GM21825 (cell line): ENCODE results near the gene GREB1L.
"Not testable (repeated sequence)": the region's sequence is repeated elsewhere in the genome, so short reads cannot be mapped to it uniquely, and the experiment has no call there.

Experiments used
- ATAC-seq: cut with Tn5 transposase; IDR thresholded peaks from one replicate; pipeline ENCODE4 v1.9.1; 2021; ENCODE audit warnings: mild to moderate bottlenecking, moderate library complexity; ENCODE audit not compliant: unreplicated experiment

The GREB1L gene

GRCh38 chr18:21303895-21304294 is 61.9 kb downstream of the GREB1L start:
- no peak for ATAC-seq

- no peak for ATAC-seq
These were observed 63.6 kb downstream of the GREB1L start for GRCh38 chr18:21305621-21306020.

DNA sequence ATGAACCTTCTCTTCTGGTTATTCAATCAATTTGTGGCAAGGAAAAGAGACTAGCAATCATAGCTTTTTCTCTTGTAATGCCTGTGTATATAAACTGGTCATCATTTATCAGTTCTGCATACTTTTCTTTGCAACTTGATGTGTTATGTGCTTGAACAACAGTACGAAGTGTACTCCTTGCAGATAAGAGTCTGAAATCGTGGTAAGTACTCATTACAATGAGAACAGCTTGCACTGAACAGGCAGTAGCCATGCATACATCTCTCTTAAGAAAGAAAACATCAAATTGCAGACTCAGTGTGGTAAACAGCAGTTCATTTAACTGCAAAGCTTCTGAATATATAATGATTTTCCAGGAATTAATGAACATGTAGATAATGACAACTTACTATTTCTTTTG is 64.3 kb downstream of the GREB1L start:
- no peak for ATAC-seq

DNA sequence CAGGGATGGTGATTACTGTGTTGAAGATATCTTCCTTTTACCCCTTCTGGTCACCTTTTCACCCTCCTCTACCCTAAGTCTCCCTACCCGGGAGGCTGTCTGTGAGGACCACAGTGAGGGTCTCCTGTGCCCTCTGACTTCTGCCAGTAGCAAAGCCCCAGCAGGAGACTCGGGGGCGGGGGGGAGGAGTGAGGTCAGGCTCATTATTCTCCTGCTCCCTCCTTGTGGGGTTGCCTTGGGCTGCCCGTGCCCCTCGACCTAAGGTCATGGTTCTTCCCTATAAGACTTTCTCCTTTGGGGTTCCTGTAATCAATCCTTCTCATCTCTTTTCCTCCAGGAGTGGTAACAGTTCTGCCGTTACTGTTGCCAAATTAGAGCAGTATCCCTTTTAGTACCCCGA is 65.5 kb downstream of the GREB1L start:
- no peak for ATAC-seq

- no peak for ATAC-seq
These were observed 67.2 kb downstream of the GREB1L start for GRCh38 chr18:21309248-21309647.

- not testable (repeated sequence) for ATAC-seq
These were observed 69.9 kb downstream of the GREB1L start for GRCh38 chr18:21311980-21312379.

- no peak for ATAC-seq
These were observed 71.5 kb downstream of the GREB1L start for GRCh38 chr18:21313576-21313975.

GRCh38 chr18:21314724-21315123 is 72.7 kb downstream of the GREB1L start:
- ATAC-seq: no peak

DNA sequence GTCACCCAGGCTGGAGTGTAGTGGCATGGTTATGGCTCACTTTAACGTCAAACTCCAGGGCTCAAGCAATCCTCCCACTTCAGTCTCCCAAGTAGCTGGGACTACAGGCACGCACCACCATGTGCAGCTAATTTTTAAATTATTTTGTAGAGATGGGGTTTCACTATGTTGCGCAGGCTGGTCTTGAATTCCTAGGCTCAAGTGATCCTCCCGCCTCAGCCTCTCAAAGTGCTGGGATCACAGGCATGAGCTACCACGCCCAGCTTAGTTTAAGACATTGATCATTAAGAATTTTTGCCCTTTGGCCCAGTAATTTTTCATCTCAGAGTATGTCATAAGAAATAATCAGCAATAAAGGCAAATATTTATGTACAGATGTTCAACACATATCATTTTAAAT is 73.1 kb downstream of the GREB1L start:
- not testable (repeated sequence) for ATAC-seq

DNA sequence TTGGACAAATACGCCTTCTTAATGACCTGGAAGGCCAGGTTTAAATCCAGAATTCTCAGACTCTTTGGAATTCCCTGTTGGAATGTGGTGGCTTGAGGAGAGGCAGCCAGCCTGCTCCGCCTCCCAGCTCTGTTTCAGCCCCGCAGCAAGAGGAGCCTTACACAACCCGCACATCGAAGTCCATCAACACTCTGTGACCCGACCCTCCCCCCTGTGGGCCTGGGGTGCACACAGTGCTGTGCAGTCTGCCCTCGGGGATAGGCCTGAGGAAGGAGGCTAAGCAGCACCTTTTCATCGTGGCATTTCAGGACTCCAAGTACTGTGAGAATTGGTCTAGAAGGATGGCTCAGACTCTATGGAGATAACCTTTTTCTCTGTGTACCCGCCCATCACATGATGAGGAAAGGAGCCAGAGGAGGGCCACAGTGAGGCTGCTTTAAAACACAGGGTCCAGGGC is 73.7 kb downstream of the GREB1L start:
- ATAC-seq: no peak

GRCh38 chr18:21316296-21316695 is 74.3 kb downstream of the GREB1L start:
- ATAC-seq: no peak

- ATAC-seq: no peak
These were observed 79.7 kb downstream of the GREB1L start for GRCh38 chr18:21321711-21322110.

GRCh38 chr18:21327101-21327500 is 85.1 kb downstream of the GREB1L start:
- no peak for ATAC-seq

- no peak for ATAC-seq
These were observed 88.2 kb downstream of the GREB1L start for GRCh38 chr18:21330122-21330701.

DNA sequence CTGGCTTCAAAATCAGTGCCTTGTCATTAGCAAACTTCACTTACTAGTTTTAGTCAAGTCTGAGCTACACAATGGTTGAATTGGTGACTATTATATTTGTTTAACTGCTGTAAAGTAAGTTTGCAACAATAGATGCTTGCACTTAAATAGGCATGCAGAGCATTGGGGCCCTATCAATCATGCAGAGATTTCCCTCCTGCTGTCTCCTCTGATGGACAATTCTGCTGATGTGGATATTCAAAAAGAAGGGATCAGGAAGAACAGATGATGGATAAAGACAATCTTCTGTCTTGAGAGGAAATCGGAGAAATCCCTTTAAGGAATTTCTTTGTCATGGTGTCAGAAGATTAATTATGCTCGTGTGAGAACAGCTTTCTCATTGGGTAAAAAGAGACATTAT is 89.0 kb downstream of the GREB1L start:
- ATAC-seq: no peak

- ATAC-seq: no peak
These were observed 94.0 kb downstream of the GREB1L start for GRCh38 chr18:21335927-21336488.

DNA sequence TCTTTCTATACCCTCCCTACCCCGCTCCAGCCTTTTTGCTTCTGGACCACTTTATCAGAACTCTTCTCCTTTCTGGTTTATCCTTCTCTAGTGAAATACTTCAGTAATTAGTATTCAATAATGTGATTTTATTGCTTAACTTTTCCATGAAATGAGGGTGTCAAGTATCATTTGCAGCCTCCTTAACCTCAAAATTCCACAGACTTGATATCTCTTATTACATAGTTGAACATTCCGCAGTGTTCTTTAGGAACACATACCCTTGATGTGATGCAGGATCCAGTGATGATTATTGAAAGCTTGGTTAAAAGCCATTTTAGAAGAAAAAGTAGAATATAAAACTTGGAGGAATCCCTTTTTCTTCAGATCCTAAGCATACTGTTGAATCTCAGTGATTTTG is 94.8 kb downstream of the GREB1L start:
- ATAC-seq: no peak

GRCh38 chr18:21341141-21341540 is 99.1 kb downstream of the GREB1L start:
- ATAC-seq: no peak

GRCh38 chr18:21342372-21342771 is 100.3 kb downstream of the GREB1L start:
- no peak for ATAC-seq

DNA sequence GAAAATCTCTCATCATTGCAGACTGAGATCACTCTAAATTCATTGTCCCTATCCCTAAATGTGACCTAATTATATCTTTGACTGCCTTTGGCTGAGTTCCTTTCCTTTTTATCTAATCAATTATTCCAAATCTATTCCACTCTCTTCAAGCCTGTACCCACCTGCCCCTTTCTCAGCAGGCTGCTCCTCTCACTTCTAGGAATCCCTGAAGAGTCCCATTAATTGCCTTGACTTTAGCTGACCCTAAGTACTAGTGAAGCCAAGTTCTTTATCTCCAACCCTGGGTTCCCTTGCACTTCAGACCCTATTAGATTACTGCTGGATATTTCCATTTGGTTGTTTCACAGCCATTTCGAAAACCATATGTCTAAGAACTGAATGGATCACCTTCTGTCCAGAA is 102.8 kb downstream of the GREB1L start:
- no peak for ATAC-seq

- ATAC-seq: no peak
These were observed 103.8 kb downstream of the GREB1L start for GRCh38 chr18:21345840-21346239.

DNA sequence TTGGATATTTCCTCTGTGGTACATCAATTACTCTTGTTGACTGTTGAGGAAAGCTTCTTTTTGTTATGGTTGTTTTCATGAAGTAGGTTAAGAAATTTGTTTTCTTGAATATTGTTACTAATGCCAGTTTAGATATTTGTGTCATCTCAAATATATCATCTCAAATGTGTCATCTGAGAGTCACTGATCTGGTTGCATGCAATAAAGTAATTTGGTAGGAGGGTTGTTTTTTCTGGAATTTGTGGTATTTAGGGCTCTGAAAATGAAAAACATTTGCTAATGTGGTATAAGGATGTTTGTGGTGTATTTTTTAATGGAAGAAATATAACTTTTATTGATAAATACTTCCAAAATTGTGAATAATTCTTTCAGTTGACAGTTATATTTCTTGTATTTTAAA is 117.7 kb downstream of the GREB1L start:
- ATAC-seq: no peak

DNA sequence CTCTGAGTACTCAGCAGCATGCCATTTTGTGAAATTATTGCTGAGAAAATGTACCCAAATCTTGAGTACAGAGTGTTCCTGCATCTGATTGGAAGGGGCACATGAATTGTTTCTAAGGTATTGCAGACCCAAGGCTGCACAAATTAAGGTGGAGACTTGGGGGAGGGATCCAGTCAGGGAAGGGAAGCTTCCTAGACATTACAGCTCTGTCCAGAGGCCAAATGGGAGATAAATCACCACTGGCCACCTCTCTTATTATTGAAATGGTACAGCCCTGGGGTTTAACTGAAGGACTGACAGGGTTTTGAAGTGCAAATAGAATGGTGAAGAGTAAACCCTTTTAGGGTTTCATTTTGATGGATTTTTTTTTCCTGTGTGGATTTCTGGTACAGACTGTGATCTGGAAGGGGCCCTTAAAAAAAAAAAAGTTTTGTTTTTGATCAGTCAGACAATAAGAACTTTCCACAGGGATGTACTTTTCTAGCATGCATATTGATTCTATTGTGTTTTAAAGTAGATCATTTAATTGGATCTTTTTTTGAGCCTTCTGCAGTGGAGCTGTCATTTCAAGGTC is 119.4 kb downstream of the GREB1L start:
- no peak for ATAC-seq
